WTC11 (cell line): Measurements from ENCODE around the gene VTA1. TPM values are rescaled to one million over a fixed set of nuclear protein-coding genes. Genes with fewer than 3 reads are reported as not detected.

Source experiments
- ATAC-seq: fragments of 200-7000 bp; cut with Tn5 transposase; 2 replicates; pipeline ENCODE4 v1.10.0; 2021; ENCODE audit warnings: mild to moderate bottlenecking, moderate library complexity
- CTCF ChIA-PET: fragments of 300-600 bp; sonication (Branson Sonifier 250); formaldehyde crosslinking; loops from one replicate; lab custom pipeline; 2021; ENCODE audit warnings: antibody characterized with exemption; lab: Charles Lee
- POLR2A ChIA-PET: fragments of 350-600 bp; sonication (Branson Sonifier 250); formaldehyde crosslinking; loops from one replicate; lab custom pipeline; 2021; ENCODE audit warnings: antibody characterized with exemption; lab: Charles Lee
- DNase-seq: peaks from one replicate; pipeline ENCODE4 v3.0.0; 2021; ENCODE audit warnings: low spot score
- H3K27ac Mint-ChIP-seq: 2 replicates; pipeline ENCODE4 v1.8.0; 2021; ENCODE audit warnings: mixed read lengths
- H3K27me3 Mint-ChIP-seq: 2 replicates; pipeline ENCODE4 v1.8.0; 2021; ENCODE audit warnings: low read depth, mild to moderate bottlenecking, moderate library complexity, mixed read lengths
- H3K36me3 Mint-ChIP-seq: 2 replicates; pipeline ENCODE4 v1.8.0; 2021; ENCODE audit warnings: mixed read lengths
- H3K4me1 Mint-ChIP-seq: 2 replicates; pipeline ENCODE4 v1.8.0; 2022; ENCODE audit warnings: mixed read lengths
- H3K4me3 Mint-ChIP-seq: 2 replicates; pipeline ENCODE4 v1.8.0; 2021; ENCODE audit warnings: mild to moderate bottlenecking, moderate library complexity, mixed read lengths
- H3K9me3 Mint-ChIP-seq: 2 replicates; pipeline ENCODE4 v1.8.0; 2021; ENCODE audit warnings: mixed read lengths
- ATF3 ChIP-seq: sonication (generic); formaldehyde crosslinking; conservative IDR thresholded peaks from 2 replicates; pipeline ENCODE4 v1.8.1; 2022; ENCODE audit warnings: mild to moderate bottlenecking, missing genetic modification reagents
- CBFB ChIP-seq: sonication (generic); formaldehyde crosslinking; IDR thresholded peaks from 2 replicates; pipeline ENCODE4 v1.8.1; 2022; ENCODE audit warnings: mild to moderate bottlenecking, low read depth, missing genetic modification reagents
- CTCF ChIP-seq: fragments of 200-600 bp; IDR thresholded peaks from 2 replicates; pipeline ENCODE4 v1.8.0; 2022; ENCODE audit warnings: antibody characterized with exemption
- E2F4 ChIP-seq: sonication (generic); formaldehyde crosslinking; IDR thresholded peaks from 2 replicates; pipeline ENCODE4 v1.8.1; 2022; ENCODE audit warnings: low read depth, mild to moderate bottlenecking, moderate library complexity, missing genetic modification reagents, borderline replicate concordance
- EMX1 ChIP-seq: fragments of 250-450 bp; sonication (Bioruptor Pico); IDR thresholded peaks from 2 replicates; pipeline ENCODE4 v1.8.0; 2021; ENCODE audit warnings: mild to moderate bottlenecking
- FOXP1 ChIP-seq: sonication (generic); formaldehyde crosslinking; IDR thresholded peaks from 2 replicates; pipeline ENCODE4 v1.8.0; 2022; ENCODE audit warnings: missing genetic modification reagents, mild to moderate bottlenecking, moderate library complexity, borderline replicate concordance
- MLX ChIP-seq: sonication (generic); formaldehyde crosslinking; IDR thresholded peaks from 2 replicates; pipeline ENCODE4 v1.8.1; 2023; ENCODE audit warnings: mild to moderate bottlenecking, missing genetic modification reagents, moderate library complexity
- NFYB ChIP-seq: sonication (generic); formaldehyde crosslinking; conservative IDR thresholded peaks from 2 replicates; pipeline ENCODE4 v1.8.0; 2022; ENCODE audit warnings: low read depth, missing genetic modification reagents
- PRDM15 ChIP-seq: sonication (generic); formaldehyde crosslinking; IDR thresholded peaks from 2 replicates; pipeline ENCODE4 v1.8.0; 2022; ENCODE audit warnings: missing genetic modification reagents
- PREB ChIP-seq: sonication (generic); formaldehyde crosslinking; IDR thresholded peaks from 2 replicates; pipeline ENCODE4 v1.8.1; 2022; ENCODE audit warnings: mild to moderate bottlenecking, missing genetic modification reagents, moderate library complexity, borderline replicate concordance
- SMAD4 ChIP-seq: sonication (generic); formaldehyde crosslinking; IDR thresholded peaks from 2 replicates; pipeline ENCODE4 v1.8.0; 2022; ENCODE audit warnings: mild to moderate bottlenecking, missing genetic modification reagents
- STAT6 ChIP-seq: sonication (generic); formaldehyde crosslinking; conservative IDR thresholded peaks from 2 replicates; pipeline ENCODE4 v1.8.1; 2023; ENCODE audit warnings: mild to moderate bottlenecking, low read depth, missing genetic modification reagents, moderate library complexity
- TCF7 ChIP-seq: sonication (generic); formaldehyde crosslinking; IDR thresholded peaks from 2 replicates; pipeline ENCODE4 v1.8.0; 2022; ENCODE audit warnings: mild to moderate bottlenecking, low read depth, missing genetic modification reagents, moderate library complexity
- USF1 ChIP-seq: sonication (generic); formaldehyde crosslinking; IDR thresholded peaks from 2 replicates; pipeline ENCODE4 v1.8.0; 2022; ENCODE audit warnings: mild to moderate bottlenecking, missing genetic modification reagents
- ZNF281 ChIP-seq: sonication (generic); formaldehyde crosslinking; IDR thresholded peaks from 2 replicates; pipeline ENCODE4 v1.8.0; 2023; ENCODE audit warnings: mild to moderate bottlenecking, missing genetic modification reagents
- ZNF671 ChIP-seq: fragments of 250-450 bp; sonication (Bioruptor Pico); IDR thresholded peaks from 2 replicates; pipeline ENCODE4 v1.8.0; 2021; ENCODE audit warnings: mild to moderate bottlenecking
- ZSCAN18 ChIP-seq: fragments of 250-450 bp; sonication (Bioruptor Pico); IDR thresholded peaks from 2 replicates; pipeline ENCODE4 v2.1.2; 2022; ENCODE audit warnings: mild to moderate bottlenecking, moderate library complexity
- total RNA-seq: library from RNA; stranded (reverse); gene quantifications from 3 replicates; pipeline ENCODE4 v1.2.3, GENCODE V29; 2021

VTA1 gene
- total RNA-seq, 1 experiment from 2014 or later, result 55.4 TPM

GRCh38 chr6:142258305-142258704 is 111.2 kb downstream of the VTA1 start:
- Mint-ChIP-seq H3K36me3 (no peaks in the 10 kb centered on the region), H3K4me1 (no peaks in the 10 kb centered on the region), H3K27me3 (no peaks in the 10 kb centered on the region), H3K27ac (no peak overlapping the region), H3K9me3 (no peaks in the 10 kb centered on the region), H3K4me3 (no peak overlapping the region)
- CTCF ChIA-PET, result interaction anchor here (0.6 to 0.7 kb wide), 2 partner anchors 189 to 1534 kb away, joined by 3 to 5 read pairs; no protein-coding TSS in a partner anchor
- DNase-seq (no peak), ATAC-seq (no peak)
- POLR2A ChIA-PET, result interaction anchor here (0.7 kb wide), 1 partner anchor 687 kb away, joined by 6 read pairs; the partner anchor contains the start of gene HIVEP2
- no peak for TF ChIP-seq CBFB (CRISPR knock-in tag)
- no peak for TF ChIP-seq ATF3 (CRISPR knock-in tag)
- TF ChIP-seq EMX1 (CRISPR knock-in tag), result no peak
- no peak for TF ChIP-seq NFYB (CRISPR knock-in tag)
- TF ChIP-seq USF1 (CRISPR knock-in tag), result no peak
- no peak for TF ChIP-seq ZNF671 (CRISPR knock-in tag)
- TF ChIP-seq E2F4 (CRISPR knock-in tag), result no peak
- TF ChIP-seq ZNF281 (CRISPR knock-in tag), result no peak
- no peak for TF ChIP-seq FOXP1
- TF ChIP-seq TCF7, result no peak
- TF ChIP-seq CTCF, result no peak
- no peak for TF ChIP-seq PREB (CRISPR knock-in tag)
- no peak for TF ChIP-seq ZSCAN18 (CRISPR knock-in tag)
- no peak for TF ChIP-seq SMAD4 (CRISPR knock-in tag)

- Mint-ChIP-seq H3K36me3 (no peaks in the 10 kb centered on the region), H3K27ac (no peak overlapping the region), H3K9me3 (no peaks in the 10 kb centered on the region), H3K4me3 (no peak overlapping the region), H3K27me3 (no peaks in the 10 kb centered on the region), H3K4me1 (no peaks in the 10 kb centered on the region)
- DNase-seq, result no peak
- ATAC-seq, result no peak
- ChIA-PET CTCF (no interaction called here), POLR2A (no interaction called here)
- TF ChIP-seq STAT6 (CRISPR knock-in tag), result no peak
- no peak for TF ChIP-seq PRDM15 (CRISPR knock-in tag)
- no peak for TF ChIP-seq MLX
These were observed 111.7 kb downstream of the VTA1 start for GRCh38 chr6:142258757-142259156.
